Measurements from ENCODE around the gene ASPSCR1.

The ASPSCR1 gene

GRCh38 chr17:82020572-82021106 lies 43.2 kb downstream of the ASPSCR1 start:
- no peak for ATAC-seq
- TF ChIP-seq PPARA (CRISPR knock-in tag; IDR thresholded peaks at IDR 0.05; ENCODE audit: borderline replicate concordance) (no peak), CSDC2 (CRISPR knock-in tag; IDR thresholded peaks at IDR 0.05) (no peak), ARNTL (CRISPR knock-in tag; IDR thresholded peaks at IDR 0.05; ENCODE audit: borderline replicate concordance, low read depth) (no peak), ISL1 (CRISPR knock-in tag; IDR thresholded peaks at IDR 0.05) (no peak), ZFP3 (CRISPR knock-in tag; IDR thresholded peaks at IDR 0.05) (no peak), OSR1 (CRISPR knock-in tag; IDR thresholded peaks at IDR 0.05) (no peak), ZNF8 (CRISPR knock-in tag; IDR thresholded peaks at IDR 0.05) (no peak), ZC3H10 (CRISPR knock-in tag; IDR thresholded peaks at IDR 0.05) (no peak), ZNF565 (CRISPR knock-in tag; conservative IDR thresholded peaks at IDR 0.05; ENCODE audit: low read depth) (no peak)
- TF ChIP-seq, protein P1, sequence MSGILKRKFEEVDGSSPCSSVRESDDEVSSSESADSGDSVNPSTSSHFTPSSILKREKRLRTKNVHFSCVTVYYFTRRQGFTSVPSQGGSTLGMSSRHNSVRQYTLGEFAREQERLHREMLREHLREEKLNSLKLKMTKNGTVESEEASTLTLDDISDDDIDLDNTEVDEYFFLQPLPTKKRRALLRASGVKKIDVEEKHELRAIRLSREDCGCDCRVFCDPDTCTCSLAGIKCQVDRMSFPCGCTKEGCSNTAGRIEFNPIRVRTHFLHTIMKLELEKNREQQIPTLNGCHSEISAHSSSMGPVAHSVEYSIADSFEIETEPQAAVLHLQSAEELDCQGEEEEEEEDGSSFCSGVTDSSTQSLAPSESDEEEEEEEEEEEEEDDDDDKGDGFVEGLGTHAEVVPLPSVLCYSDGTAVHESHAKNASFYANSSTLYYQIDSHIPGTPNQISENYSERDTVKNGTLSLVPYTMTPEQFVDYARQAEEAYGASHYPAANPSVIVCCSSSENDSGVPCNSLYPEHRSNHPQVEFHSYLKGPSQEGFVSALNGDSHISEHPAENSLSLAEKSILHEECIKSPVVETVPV (CRISPR knock-in tag; IDR thresholded peaks at IDR 0.05): no peak

DNA sequence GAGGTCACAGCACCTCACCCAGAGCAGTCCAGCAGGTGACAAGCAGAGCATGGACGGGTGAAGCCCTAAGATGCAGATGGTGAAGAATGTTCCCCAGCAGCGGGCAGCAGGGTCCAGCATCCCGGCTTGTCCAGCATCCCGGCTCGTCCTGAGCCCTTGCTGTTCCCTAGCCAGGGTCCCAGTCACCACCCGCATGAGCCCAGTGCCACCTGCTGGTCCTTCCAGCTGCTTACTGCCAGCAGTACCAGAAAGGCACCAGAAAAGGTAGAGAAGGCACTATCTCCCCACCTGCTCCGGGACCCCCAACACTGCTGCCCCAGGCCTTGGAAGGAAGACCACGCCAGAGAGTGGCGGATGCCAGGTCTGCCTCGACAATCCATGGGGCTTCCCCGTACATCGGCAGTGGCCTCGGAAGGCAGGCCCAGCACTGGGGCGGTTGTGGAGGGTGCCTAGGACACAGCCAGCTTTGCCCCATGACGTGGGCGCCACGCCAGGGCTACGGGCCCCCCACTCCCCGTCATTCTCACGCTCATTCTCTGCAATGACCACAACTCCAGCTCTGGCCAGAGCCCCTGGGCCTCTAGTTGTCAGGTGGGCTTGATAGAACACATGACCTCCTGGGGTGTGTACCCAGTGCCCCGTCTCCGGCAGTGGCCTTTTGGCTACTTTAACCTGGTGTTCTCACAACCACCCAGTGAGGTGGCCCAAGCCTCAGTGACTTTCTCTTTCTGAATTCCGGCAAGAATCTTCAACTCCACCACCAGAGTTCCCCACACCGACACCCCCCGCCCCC lies 43.9 kb downstream of the ASPSCR1 start:
- TF ChIP-seq, protein P2, sequence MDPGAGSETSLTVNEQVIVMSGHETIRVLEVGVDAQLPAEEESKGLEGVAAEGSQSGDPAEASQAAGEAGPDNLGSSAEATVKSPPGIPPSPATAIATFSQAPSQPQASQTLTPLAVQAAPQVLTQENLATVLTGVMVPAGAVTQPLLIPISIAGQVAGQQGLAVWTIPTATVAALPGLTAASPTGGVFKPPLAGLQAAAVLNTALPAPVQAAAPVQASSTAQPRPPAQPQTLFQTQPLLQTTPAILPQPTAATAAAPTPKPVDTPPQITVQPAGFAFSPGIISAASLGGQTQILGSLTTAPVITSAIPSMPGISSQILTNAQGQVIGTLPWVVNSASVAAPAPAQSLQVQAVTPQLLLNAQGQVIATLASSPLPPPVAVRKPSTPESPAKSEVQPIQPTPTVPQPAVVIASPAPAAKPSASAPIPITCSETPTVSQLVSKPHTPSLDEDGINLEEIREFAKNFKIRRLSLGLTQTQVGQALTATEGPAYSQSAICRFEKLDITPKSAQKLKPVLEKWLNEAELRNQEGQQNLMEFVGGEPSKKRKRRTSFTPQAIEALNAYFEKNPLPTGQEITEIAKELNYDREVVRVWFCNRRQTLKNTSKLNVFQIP (CRISPR knock-in tag; IDR thresholded peaks at IDR 0.05; ENCODE audit: borderline replicate concordance, low read depth): no peak
- peak; percentile 87; the same call in 1 of the 2 replicates for TF ChIP-seq ZFP3 (CRISPR knock-in tag; IDR thresholded peaks at IDR 0.05)
- ATAC-seq: peak; percentile 45

GRCh38 chr17:82021900-82022309 lies 44.5 kb downstream of the ASPSCR1 start:
- ATAC-seq: no peak
- TF ChIP-seq CSDC2 (CRISPR knock-in tag; IDR thresholded peaks at IDR 0.05) (no peak), SNAI2 (CRISPR knock-in tag; IDR thresholded peaks at IDR 0.05) (no peak), ZNF565 (CRISPR knock-in tag; conservative IDR thresholded peaks at IDR 0.05; ENCODE audit: low read depth) (no peak), BACH2 (CRISPR knock-in tag; IDR thresholded peaks at IDR 0.05; ENCODE audit: borderline replicate concordance) (no peak), TOX (CRISPR knock-in tag; IDR thresholded peaks at IDR 0.05; ENCODE audit: borderline replicate concordance) (no peak), ZC3H10 (CRISPR knock-in tag; IDR thresholded peaks at IDR 0.05) (no peak), ZFP3 (CRISPR knock-in tag; IDR thresholded peaks at IDR 0.05) (no peak), ZNF70 (CRISPR knock-in tag; IDR thresholded peaks at IDR 0.05) (no peak), TCF4 (CRISPR knock-in tag; IDR thresholded peaks at IDR 0.05; ENCODE audit: borderline replicate concordance) (no peak), ESRRG (CRISPR knock-in tag; IDR thresholded peaks at IDR 0.05) (no peak), ZFP30 (CRISPR knock-in tag; IDR thresholded peaks at IDR 0.05) (no peak), CREB5 (CRISPR knock-in tag; IDR thresholded peaks at IDR 0.05; ENCODE audit: low read depth) (no peak), PATZ1 (CRISPR knock-in tag; IDR thresholded peaks at IDR 0.05; ENCODE audit: borderline replicate concordance) (no peak)
- TF ChIP-seq, protein P3, sequence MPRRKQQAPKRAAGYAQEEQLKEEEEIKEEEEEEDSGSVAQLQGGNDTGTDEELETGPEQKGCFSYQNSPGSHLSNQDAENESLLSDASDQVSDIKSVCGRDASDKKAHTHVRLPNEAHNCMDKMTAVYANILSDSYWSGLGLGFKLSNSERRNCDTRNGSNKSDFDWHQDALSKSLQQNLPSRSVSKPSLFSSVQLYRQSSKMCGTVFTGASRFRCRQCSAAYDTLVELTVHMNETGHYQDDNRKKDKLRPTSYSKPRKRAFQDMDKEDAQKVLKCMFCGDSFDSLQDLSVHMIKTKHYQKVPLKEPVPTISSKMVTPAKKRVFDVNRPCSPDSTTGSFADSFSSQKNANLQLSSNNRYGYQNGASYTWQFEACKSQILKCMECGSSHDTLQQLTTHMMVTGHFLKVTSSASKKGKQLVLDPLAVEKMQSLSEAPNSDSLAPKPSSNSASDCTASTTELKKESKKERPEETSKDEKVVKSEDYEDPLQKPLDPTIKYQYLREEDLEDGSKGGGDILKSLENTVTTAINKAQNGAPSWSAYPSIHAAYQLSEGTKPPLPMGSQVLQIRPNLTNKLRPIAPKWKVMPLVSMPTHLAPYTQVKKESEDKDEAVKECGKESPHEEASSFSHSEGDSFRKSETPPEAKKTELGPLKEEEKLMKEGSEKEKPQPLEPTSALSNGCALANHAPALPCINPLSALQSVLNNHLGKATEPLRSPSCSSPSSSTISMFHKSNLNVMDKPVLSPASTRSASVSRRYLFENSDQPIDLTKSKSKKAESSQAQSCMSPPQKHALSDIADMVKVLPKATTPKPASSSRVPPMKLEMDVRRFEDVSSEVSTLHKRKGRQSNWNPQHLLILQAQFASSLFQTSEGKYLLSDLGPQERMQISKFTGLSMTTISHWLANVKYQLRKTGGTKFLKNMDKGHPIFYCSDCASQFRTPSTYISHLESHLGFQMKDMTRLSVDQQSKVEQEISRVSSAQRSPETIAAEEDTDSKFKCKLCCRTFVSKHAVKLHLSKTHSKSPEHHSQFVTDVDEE (CRISPR knock-in tag; IDR thresholded peaks at IDR 0.05): no peak
